Smooth muscle cell (in vitro differentiated cells): ENCODE data around the gene CCM2. TPM values are rescaled to one million over a fixed set of nuclear protein-coding genes. Genes with fewer than 3 reads are reported as not detected.
A peak's percentile ranks its signal among the peaks of the same experiment; 100 is the strongest.

Experiments used
- DNase-seq: peaks from one replicate; lab custom pipeline; 2025; ENCODE audit not compliant: unreplicated experiment; lab: John Stamatoyannopoulos, UW
- H2AFZ ChIP-seq: fragments of 200-600 bp; sonication (generic); 2 replicates; pipeline ENCODE4 v1.6.0; 2016; ENCODE audit warnings: antibody characterized with exemption, low read depth, mild to moderate bottlenecking
- H3F3A ChIP-seq: fragments of 200-600 bp; sonication (generic); 2 replicates; pipeline ENCODE4 v1.6.0; 2017; ENCODE audit warnings: antibody characterized with exemption, low read depth
- H3K27ac ChIP-seq: fragments of 200-600 bp; sonication (generic); 2 replicates; pipeline ENCODE4 v1.5.1; 2016; ENCODE audit warnings: low read depth, mild to moderate bottlenecking
- H3K27me3 ChIP-seq: fragments of 200-600 bp; sonication (generic); 2 replicates; pipeline ENCODE4 v1.6.1; 2016; ENCODE audit warnings: low read depth, mild to moderate bottlenecking
- H3K36me3 ChIP-seq: fragments of 200-600 bp; sonication (generic); 2 replicates; pipeline ENCODE4 v1.5.1; 2016; ENCODE audit warnings: low read depth
- H3K4me1 ChIP-seq: fragments of 200-600 bp; sonication (generic); 2 replicates; pipeline ENCODE4 v1.5.1; 2016; ENCODE audit warnings: low read depth
- H3K4me2 ChIP-seq: fragments of 200-600 bp; sonication (generic); 2 replicates; pipeline ENCODE4 v1.6.0; 2016; ENCODE audit warnings: mild to moderate bottlenecking
- H3K4me3 ChIP-seq: fragments of 200-600 bp; sonication (generic); 2 replicates; pipeline ENCODE4 v1.5.1; 2016; ENCODE audit warnings: mild to moderate bottlenecking
- H3K79me2 ChIP-seq: fragments of 200-600 bp; sonication (generic); 2 replicates; pipeline ENCODE4 v1.6.0; 2016; ENCODE audit warnings: low read depth, mild to moderate bottlenecking
- H3K9ac ChIP-seq: fragments of 200-600 bp; sonication (generic); 2 replicates; pipeline ENCODE4 v1.6.0; 2016; ENCODE audit warnings: low read depth
- H3K9me3 ChIP-seq: fragments of 200-600 bp; sonication (generic); replicated peaks from 2 replicates; pipeline ENCODE4 v1.5.1; 2016; ENCODE audit warnings: low read depth
- H4K20me1 ChIP-seq: fragments of 200-600 bp; sonication (generic); 2 replicates; pipeline ENCODE4 v1.6.0; 2016; ENCODE audit warnings: low read depth
- CTCF ChIP-seq: fragments of 200-600 bp; sonication (generic); IDR thresholded peaks from 2 replicates; pipeline ENCODE4 v1.5.1; 2017; ENCODE audit warnings: borderline replicate concordance, mild to moderate bottlenecking, antibody characterized with exemption; ENCODE audit not compliant: insufficient read depth, poor library complexity, severe bottlenecking
- WGBS: methylation state at CpG from one replicate; pipeline ENCODE4 v1.1.7; 2016; ENCODE audit warnings: low lambda C conversion rate; 5-methylcytosine and 5-hydroxymethylcytosine counted together
- polyA plus RNA-seq: library from polyadenylated mRNA; unstranded; fragments of >200 nt; fragmentation: Nextera tagmentation; extraction: Ambion mirVana; gene quantifications from 2 replicates; pipeline ENCODE4 v1.2.1, GENCODE V29; 2016
- total RNA-seq: library from RNA; depleted of rRNA; stranded (reverse); fragments of >200 nt; gene quantifications from 2 replicates; pipeline ENCODE4 v1.2.3, GENCODE V29; 2014

Gene CCM2
- total and polyA plus RNA-seq, 2 experiments from 2014 or later = 32.6 to 85.5 TPM

- Histone ChIP-seq H3K36me3 (no peaks in the 10 kb centered on the region), H3K9ac (no peak overlapping the region), H3K4me1 (peaks cover 12% of the 10 kb centered on the region), H3K4me2 (peak overlapping the region; percentile 94), H3F3A (no peaks in the 10 kb centered on the region), H2AFZ (no peak overlapping the region), H3K27me3 (no peaks in the 10 kb centered on the region), H3K79me2 (peaks cover 57% of the 10 kb centered on the region), H3K27ac (peak overlapping the region; percentile 62), H4K20me1 (peaks cover 52% of the 10 kb centered on the region), H3K9me3 (no peaks in the 10 kb centered on the region), H3K4me3 (peak overlapping the region; percentile 59)
- no peak for TF ChIP-seq CTCF
- 38% methylated on average over 10 of the region's 10 CpGs for WGBS
- DNase-seq = no peak
Observed at GRCh38 chr7:45001138-45001694, 1.2 kb downstream of the CCM2 start.

GRCh38 chr7:45001826-45002225, 1.8 kb downstream of the CCM2 start:
- 85% methylated on average over 2 of the region's 2 CpGs for WGBS
- H3K9ac ChIP-seq = no peak overlapping the region
- no peak overlapping the region for H2AFZ ChIP-seq
- DNase-seq = no peak
- TF ChIP-seq CTCF = no peak
- peaks cover 12% of the 10 kb centered on the region for H3K4me1 ChIP-seq
- no peaks in the 10 kb centered on the region for H3F3A ChIP-seq
- peaks cover 58% of the 10 kb centered on the region for H4K20me1 ChIP-seq
- H3K4me3 ChIP-seq = peak overlapping the region; percentile 59
- H3K4me2 ChIP-seq = peak overlapping the region; percentile 94
- H3K79me2 ChIP-seq = peaks cover 63% of the 10 kb centered on the region
- no peaks in the 10 kb centered on the region for H3K27me3 ChIP-seq
- no peaks in the 10 kb centered on the region for H3K36me3 ChIP-seq
- H3K9me3 ChIP-seq = no peaks in the 10 kb centered on the region
- no peak overlapping the region for H3K27ac ChIP-seq

GRCh38 chr7:45003789-45004188, 3.8 kb downstream of the CCM2 start:
- Histone ChIP-seq H3K9me3 (no peaks in the 10 kb centered on the region), H3K27me3 (no peaks in the 10 kb centered on the region), H3K36me3 (no peaks in the 10 kb centered on the region), H3K4me2 (no peak overlapping the region), H3F3A (no peaks in the 10 kb centered on the region), H2AFZ (no peak overlapping the region), H3K79me2 (peaks cover 79% of the 10 kb centered on the region), H3K27ac (no peak overlapping the region), H4K20me1 (peaks cover 72% of the 10 kb centered on the region), H3K4me1 (peaks cover 12% of the 10 kb centered on the region), H3K4me3 (no peak overlapping the region), H3K9ac (no peak overlapping the region)
- no peak for DNase-seq
- 97% methylated on average over 4 of the region's 4 CpGs for WGBS
- TF ChIP-seq CTCF = no peak

- no peaks in the 10 kb centered on the region for H3K36me3 ChIP-seq
- H3K9ac ChIP-seq = no peak overlapping the region
- no peak overlapping the region for H3K4me2 ChIP-seq
- no peaks in the 10 kb centered on the region for H3K9me3 ChIP-seq
- no peak overlapping the region for H3K4me3 ChIP-seq
- 96% methylated on average over 7 of the region's 7 CpGs for WGBS
- no peak for DNase-seq
- H3K27me3 ChIP-seq = no peaks in the 10 kb centered on the region
- no peaks in the 10 kb centered on the region for H3K4me1 ChIP-seq
- no peak overlapping the region for H2AFZ ChIP-seq
- TF ChIP-seq CTCF = no peak
- H3F3A ChIP-seq = no peaks in the 10 kb centered on the region
- peaks cover 81% of the 10 kb centered on the region for H4K20me1 ChIP-seq
- H3K79me2 ChIP-seq = peaks cover 90% of the 10 kb centered on the region
- H3K27ac ChIP-seq = no peak overlapping the region
Observed at GRCh38 chr7:45007106-45007505, 7.1 kb downstream of the CCM2 start.
